GM18498 (cell line): ENCODE measurements around the gene OSGEP.
"Not testable (repeated sequence)": the region's sequence is repeated elsewhere in the genome, so short reads cannot be mapped to it uniquely, and the experiment has no call there.

Source experiments
- ATAC-seq: cut with Tn5 transposase; IDR thresholded peaks from one replicate; pipeline ENCODE4 v1.9.1; 2021; ENCODE audit warnings: mild to moderate bottlenecking, moderate library complexity; ENCODE audit not compliant: unreplicated experiment

Gene OSGEP

GRCh38 chr14:20469890-20470602 is 15.4 kb upstream of the OSGEP start:
- peak; percentile 34 for ATAC-seq

GRCh38 chr14:20469242-20469889 is 14.8 kb upstream of the OSGEP start, which contains the start of gene PNP:
TSS of gene PNP (plus strand) at chr14:20469406. CDS start at chr14:20469525, 119 bp downstream.
- ATAC-seq: peak; percentile 96

GRCh38 chr14:20468764-20469241 is 14.2 kb upstream of the OSGEP start:
- ATAC-seq: no peak

- ATAC-seq: peak; percentile 94
Observed at GRCh38 chr14:20461225-20462141, 6.9 kb upstream of the OSGEP start, which contains the start of gene PIP4P1. TSS of gene PIP4P1 (minus strand) at chr14:20461434. CDS start at chr14:20461325, 109 bp downstream.

GRCh38 chr14:20460458-20461224 is 6.0 kb upstream of the OSGEP start:
- ATAC-seq: peak; percentile 8

- no peak for ATAC-seq
Observed at GRCh38 chr14:20458031-20458789, 3.6 kb upstream of the OSGEP start.

DNA sequence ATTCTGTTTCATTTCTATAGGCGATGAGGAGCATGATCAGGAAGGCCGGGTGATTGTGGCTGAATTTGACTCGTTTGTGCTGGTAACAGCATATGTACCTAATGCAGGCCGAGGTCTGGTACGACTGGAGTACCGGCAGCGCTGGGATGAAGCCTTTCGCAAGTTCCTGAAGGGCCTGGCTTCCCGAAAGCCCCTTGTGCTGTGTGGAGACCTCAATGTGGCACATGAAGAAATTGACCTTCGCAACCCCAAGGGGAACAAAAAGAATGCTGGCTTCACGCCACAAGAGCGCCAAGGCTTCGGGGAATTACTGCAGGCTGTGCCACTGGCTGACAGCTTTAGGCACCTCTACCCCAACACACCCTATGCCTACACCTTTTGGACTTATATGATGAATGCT is 2.4 kb upstream of the OSGEP start:
- no peak for ATAC-seq

DNA sequence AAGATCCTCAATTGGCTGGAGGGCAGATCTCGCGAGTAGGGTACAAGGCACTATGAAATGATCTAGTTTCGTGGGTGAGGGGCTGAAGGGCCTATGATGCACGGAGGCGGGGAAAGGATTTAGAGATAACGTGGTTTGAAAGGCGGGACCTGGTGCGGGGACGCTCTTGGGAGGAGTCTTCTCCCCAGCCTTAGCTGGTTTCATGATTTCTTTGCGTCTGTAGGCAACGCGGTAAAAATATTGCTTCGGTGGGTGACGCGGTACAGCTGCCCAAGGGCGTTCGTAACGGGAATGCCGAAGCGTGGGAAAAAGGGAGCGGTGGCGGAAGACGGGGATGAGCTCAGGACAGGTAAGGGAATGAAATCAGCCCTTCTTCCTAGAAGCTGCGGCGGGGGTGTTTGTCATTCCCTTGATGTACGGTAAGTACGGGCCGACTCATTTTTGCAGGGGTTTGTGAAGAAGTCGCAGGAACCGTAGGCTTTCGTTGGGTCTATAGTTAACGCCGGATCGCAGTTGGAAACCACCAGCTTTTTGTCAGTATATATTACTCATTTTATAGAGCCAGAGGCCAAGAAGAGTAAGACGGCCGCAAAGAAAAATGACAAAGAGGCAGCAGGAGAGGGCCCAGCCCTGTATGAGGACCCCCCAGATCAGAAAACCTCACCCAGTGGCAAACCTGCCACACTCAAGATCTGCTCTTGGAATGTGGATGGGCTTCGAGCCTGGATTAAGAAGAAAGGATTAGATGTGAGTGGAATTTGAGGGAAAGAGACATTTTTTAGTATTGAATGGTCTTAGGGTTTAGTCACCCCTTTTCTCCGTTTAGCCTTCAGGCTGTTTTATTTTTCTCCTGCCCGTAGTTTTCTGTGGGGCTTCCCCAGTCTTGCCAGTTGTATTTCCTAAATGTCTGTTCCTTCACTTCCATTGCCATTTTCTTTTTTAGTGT is 1.0 kb upstream of the OSGEP start:
- ATAC-seq: peak; percentile 59

- not testable (repeated sequence) for ATAC-seq
Observed at GRCh38 chr14:20452831-20453230, 1.8 kb downstream of the OSGEP start.

DNA sequence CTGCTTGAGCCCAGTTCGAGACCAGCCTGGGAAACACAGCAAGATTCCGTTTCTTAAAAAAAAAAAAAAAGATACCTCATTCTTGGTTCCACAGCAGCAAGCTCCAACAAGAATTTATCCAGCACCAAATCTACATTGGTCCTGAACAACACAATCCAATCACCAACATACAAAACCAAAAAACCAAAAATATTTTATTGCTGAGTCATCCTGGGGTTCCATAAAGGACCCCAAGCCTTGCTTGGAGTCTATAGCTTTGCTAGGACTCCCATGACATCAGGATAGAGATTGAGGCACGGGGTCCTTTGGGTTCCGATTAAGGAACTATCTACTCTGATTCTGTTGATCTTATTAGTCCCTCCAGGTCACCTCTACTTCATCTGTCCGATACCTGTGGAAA is 7.7 kb downstream of the OSGEP start:
- ATAC-seq: no peak

GRCh38 chr14:20443650-20444049 is 11.0 kb downstream of the OSGEP start:
- ATAC-seq: not testable (repeated sequence)

GRCh38 chr14:20441461-20441860 is 13.2 kb downstream of the OSGEP start:
- no peak for ATAC-seq

- no peak for ATAC-seq
Observed at GRCh38 chr14:20440882-20441281, 13.7 kb downstream of the OSGEP start.

GRCh38 chr14:20440465-20440864 is 14.1 kb downstream of the OSGEP start:
- ATAC-seq: no peak

GRCh38 chr14:20438664-20439063 is 15.9 kb downstream of the OSGEP start:
- no peak for ATAC-seq

- ATAC-seq: no peak
Observed at GRCh38 chr14:20436363-20436755, 18.3 kb downstream of the OSGEP start.

DNA sequence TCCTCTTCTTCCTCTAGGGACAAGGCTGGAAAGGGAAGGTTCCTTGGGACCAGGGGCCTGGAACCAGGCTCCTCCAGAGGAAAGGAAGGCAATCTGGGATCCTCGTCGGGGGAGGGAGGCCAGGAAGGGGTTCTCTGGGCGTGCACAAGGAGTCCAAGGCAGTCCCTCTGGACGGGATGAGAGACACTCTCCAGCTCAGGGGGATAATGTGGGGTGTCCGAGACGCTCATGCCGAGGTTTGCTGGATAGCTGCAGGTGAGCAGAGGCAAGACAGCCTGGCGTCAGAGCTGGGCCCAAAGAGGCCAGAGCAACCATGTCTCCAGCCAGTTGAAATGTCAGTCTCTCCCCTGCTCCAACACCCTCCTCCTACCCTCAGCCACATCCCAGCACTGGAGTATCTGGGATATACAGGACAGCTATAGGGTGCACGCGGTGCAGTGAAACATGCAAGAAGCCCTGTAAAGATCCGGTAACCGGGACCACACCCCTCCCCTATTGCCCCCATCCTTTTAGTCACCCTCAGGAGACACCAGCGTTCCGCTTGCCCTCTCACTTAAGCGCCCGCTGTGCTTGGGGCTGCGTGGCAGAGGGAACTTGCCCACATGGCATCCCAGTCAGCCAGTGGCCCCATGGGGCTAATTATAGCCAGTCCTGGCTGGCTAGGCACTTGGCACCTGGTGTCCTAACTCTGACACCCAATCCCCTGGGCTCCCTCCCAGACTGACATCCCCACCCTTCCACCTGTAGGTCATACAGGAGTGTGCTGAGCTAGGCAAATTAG is 18.8 kb downstream of the OSGEP start, which contains the start of gene KLHL33:
KLHL33 (minus strand) TSS at position 585 of the 781 bp plus-strand sequence; CDS start at position 230, 355 bp downstream.
- ATAC-seq: no peak
